Stimulated activated CD8-positive, alpha-beta memory T cell treated with anti-CD3 and anti-CD28 coated beads, Interleukin-4, amount 100 ng/mL, for 48 hours (primary cell): ENCODE results near the gene ELMO1.

Experiments used
- DNase-seq: peaks from one replicate; pipeline ENCODE4 v3.0.0-alpha.2; 2020

Gene ELMO1

DNA sequence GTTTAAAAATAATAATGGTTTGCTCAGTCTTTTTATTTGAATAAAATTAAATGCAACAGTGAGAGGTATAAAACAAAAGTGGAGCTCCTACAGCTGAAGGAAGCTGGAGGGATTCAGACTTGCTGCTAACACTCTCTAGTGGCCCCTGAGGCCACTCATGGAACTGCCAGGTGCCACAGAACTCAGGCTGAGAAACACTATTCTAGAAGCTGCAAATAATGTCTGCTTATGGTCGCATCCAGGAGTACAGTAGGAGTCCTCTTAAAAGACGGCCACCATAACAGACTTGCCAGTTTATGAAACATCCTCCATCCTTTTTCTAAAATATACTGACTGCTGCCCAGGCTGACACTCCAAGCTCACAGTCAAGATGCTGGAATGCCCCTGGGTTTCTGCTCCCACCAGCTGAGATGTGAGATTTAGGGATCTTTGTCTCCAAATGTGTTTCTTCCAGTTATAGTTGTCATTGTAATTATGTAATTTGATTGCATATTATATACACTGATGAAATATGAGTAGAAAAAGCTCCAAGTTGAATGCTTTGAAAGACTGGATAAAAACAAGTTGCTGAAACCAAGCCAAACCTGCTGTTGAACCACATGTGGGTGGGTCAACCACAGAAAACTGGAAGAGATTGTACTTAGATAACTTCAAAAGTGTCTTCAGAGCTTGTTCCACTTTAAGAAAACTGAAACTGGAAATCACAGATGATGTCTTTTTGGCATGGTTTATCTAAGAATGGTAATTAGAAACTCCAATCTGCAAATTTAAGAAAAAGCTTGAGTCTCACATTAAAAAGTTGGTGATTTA is 510.7 kb downstream of the ELMO1 start:
- no peak for DNase-seq

DNA sequence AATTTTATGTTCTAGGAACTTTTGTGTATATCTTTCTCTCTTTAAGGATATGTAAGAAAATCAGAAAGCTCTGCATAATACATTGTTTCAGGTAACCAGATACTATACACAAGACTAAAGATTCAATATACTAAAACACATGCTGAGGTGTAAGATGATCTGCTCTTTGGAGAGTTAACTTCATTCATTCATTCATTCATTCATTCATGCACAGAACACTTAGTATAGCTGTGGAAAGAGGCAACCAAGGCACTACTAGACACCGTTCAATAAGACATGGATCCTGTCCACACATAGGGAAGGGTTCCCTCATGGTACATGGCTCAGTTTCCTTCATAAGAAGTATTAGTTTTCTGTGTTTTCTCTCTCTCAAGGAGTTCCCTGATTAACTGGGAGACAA is 516.8 kb downstream of the ELMO1 start:
- DNase-seq: no peak

DNA sequence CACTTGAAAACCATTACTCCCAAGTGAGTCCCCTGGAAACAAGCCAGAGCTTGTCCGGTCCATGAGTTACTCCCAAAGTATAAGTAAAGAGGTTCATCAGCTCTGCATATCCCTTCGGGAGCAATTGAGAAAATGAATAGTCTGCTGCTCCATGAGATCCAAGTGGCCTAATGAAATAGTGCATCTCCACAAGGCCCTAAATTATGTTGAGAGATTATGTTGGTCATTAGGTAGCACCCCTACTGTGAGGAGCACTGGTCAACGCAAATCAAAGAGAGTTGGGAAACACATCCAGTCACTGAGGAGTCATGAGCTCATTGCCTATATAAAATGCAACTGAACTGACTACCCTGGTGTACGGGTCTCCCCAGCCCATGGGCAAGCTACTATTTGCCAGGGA is 518.9 kb downstream of the ELMO1 start:
- DNase-seq: no peak

DNA sequence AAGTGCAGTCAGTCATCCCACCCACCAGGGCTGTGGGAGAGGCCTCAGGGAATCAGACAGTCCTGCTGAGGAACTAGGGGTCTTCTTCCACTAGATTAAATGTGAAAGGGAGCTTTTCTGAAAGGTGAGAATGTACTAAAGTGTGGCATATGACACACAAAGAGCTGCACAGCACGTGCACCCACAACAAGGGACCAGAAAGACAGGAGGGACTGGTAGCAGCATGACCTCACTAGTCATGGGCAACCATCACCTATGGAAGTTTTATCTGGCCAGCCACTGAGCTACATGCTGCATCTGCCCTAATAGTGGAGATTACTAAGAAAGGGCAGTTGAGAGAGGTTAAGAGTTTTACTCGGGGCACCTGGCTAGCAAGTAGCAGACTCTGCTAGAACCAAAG is 519.9 kb downstream of the ELMO1 start:
- DNase-seq: no peak

DNA sequence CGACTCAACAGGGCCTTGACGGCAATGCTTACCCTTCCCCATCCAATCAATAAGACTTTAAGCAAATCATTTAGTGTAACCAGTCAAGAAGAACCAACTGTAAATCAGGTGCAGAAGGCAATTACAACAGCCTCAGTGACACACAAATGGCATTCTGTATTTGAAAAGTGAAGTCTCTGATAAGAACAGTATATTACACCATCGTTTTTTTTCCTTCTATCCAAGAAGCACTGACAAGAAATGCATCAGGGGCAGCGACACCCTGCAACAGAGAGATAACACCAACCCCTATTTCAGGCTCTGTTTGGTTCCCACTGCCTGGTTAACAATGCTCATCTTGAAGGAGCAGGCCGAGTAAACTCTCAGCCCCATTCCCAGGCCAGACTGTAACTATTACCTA is 520.4 kb downstream of the ELMO1 start:
- DNase-seq: no peak

DNA sequence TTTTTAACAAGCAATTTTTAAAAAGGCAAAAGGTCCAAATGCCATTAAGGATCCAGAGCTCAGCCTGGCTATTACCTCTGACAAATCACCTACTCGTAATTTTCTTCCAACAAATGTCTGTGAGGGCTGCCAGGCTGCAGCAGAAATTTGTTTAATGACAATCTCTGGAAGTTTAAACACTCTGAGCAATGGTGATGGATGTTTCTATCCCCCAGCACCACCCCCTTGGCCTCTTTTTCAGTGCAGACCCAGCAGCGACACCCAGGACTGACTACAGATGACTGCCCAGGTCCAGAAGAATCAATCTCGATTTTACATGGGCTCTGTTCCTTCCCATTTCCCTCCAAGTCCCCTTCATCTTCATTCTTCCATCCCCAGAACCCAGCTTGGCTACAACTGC is 523.0 kb downstream of the ELMO1 start:
- no peak for DNase-seq

DNA sequence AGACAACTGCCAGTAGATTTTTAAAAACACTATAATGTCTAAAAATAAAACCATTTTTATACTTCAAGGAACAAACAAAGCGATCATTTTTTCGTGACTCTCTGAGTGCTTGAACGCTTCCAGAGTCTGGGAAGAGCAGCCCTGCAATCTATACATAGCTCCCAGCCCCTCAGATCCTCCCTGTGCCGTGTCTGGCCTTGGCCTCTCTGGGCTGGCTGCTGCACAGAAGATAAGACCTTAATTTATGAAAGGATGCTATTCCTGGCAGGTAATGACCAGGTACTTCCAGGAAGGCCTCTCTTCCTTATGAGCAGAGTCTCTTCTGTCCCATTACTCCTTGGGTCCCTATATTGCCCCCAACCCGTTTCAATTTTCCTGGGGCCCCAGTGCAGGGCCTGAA is 523.5 kb downstream of the ELMO1 start:
- no peak for DNase-seq

DNA sequence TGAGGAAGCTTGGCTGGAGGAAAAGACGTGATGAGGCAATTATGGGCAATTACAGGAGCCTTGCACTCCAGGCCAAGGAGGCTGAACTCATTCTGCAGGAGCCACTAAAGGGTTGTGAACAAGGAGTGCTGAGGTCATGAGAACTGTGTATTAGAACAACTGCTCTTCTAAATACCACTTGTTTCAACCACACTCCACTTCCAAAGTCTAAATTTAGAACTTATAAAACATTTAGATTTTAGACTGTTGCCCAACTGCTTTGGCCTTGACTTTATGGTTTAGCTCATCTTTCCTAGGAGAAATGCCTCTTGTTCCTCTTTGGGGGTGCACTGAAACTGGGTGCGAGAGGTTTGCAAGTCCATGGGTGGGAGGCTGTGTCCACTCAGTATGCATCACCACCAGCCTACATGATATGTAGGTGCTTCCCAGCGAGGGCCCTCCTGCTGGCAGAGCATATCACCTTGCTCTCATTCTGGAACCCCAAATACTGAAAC is 524.7 kb downstream of the ELMO1 start:
- DNase-seq: no peak

DNA sequence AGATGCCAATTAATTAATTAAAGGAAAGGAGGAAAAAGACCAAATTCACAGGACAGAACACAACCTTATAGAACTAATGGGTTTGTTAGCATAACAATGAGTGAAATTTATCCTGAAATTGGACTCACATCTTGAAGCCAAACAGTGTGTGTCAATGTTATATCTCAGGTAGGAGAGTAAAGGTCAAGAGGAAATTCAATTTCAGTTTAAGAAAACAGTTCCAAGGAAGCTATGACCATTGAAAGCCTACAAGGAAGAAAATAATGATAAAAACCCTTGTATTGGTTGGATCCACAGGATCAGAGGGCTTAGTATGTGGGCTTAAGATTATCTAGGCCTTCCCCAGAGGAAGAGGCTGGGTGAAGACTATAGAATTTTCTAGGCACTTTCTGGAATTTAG is 525.5 kb downstream of the ELMO1 start:
- DNase-seq: no peak

DNA sequence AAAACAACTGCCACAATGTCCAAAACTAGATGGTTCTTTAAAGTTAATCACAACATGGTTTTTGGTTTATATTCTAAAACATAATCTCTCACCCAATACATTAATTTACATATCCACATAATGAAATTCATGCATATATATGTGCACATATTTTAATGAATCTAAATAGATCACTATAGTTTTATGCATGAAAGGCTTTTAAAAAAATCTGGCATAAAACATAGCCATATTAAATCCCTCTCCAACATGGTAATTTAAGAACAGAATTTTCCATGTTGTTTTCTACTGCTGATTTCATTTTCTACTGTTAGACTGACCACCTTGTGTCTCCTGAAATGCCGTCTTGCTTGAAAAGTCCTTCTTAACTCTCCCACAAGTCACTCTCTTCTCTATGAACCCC is 528.2 kb downstream of the ELMO1 start:
- no peak for DNase-seq

DNA sequence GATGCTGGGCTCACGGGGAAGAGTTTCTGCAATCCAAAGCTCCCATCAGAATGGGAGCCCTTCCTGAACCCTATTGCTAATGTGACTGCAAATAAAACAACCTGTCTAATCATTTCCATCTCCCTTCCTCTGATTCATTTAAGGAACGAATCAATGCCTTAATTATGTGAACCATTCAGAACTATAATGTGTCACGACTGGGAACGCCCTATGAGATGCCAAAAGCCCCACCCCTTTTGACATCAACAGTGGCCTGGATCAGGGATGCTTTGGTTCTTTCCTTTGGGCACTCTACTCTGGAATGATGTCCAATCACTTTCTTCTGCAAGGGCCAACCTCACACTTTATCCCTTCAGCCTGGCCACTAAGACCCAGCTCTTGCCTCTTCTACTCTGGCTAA is 528.9 kb downstream of the ELMO1 start:
- no peak for DNase-seq

DNA sequence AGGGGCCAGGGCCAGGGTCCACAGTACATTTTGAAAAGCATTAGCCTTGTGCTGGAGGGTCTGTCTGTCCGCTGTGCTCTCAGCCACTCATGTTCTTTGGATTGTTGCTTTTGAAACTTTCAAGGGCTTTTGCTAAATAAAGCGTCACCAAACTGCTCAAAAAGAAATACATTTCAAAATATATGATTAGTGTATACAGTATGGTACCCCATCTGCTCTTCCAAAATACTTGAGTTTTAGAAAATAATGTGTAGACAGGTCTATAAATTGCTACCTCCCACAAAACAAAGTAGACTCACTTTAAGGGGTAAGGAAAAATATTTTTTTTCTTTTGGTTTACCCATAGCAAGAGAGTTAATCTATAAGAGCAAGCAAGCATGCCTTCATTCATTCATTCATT is 530.1 kb downstream of the ELMO1 start:
- DNase-seq: no peak

DNA sequence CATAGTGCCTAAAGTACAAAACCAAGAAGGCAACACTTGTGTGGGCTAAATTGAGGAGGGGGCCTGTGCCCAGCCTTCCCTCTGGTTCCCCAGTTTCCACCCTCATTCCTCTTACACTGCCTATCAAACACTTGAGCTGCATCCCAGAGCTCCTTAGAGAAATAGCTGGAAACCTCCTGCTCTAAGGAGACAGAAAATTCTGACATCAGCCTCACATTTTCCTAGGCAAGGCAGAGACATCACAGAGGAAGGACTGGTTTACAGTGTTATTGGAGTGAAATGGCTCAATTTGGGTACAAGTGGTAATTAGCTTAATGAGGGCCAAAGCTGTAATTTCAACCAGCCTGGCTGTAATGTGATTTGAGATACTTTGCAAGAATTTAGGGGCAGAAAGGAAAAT is 532.0 kb downstream of the ELMO1 start:
- DNase-seq: no peak

DNA sequence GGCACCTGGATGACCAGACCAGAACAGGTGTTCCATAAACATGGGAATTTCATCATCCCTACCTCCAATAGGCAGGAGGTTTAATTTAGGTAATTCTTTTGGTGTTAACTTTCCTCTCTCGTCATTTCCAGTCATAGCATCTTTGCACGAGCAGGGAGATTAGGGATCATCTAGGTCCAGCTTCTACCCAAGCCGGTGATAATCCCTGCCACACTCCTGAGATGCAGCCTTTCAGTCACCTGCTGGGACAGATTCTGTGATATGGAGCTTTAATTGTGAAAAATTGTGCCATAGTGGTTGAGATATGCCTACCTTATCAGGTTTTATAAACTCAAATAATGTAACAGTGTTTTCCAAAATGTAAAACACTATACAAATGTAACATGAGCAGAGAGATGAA is 532.5 kb downstream of the ELMO1 start:
- DNase-seq: no peak

DNA sequence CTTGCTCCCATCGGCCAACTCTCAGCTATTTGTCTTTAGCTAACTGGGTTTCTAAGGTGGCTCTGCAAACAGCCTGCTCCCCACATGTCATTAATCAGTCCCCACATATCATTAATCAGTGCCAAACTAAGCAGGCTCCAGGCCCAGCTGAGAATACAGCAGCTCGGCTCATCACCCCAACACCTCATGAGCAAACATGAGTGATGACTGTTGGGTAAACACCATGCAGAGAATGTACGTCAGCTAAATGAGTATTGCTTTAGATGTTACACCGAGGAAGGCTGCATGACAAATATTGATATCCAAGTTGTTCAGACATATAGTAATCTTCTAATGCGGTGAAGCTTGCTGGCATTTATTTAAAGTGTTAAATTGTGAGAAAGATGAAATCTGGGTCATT is 536.9 kb downstream of the ELMO1 start:
- no peak for DNase-seq

DNA sequence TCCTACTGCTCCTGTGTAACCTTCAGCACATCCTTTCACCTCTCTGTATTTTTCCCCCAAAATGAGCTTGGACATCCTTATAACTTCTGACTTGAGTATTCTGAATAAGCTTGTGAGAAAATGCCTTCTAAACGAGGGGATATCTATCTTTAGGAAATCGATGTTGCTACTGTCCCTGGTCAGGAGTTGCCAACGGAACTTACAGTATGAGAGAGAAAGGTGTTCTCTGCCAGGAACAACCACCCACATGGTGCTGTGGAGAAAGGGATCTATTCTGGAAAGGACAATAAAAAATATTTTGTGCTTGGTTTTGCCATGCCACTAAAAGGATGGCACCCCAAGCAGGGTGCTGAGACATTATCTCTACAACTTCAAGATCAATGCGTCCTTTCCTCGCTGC is 537.8 kb downstream of the ELMO1 start:
- DNase-seq: no peak

DNA sequence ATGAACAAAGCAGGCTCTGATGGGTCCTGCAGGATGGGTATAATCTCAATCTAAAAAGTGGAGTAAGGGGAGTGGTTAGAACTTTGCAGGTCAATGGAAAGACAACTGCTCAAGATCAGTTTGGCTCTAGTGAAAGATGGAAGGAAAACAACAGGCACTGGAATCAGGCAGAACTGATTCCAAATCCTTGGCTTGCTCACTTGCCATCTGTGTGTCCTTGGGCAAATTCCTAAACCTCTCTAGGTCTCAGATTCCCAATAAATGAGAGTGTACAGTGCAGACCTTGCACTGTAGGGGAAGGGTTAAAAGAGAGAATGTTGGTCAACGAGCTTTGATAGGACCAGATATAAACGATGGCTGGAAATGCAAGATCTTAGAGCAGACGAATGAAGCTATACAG is 538.3 kb downstream of the ELMO1 start:
- no peak for DNase-seq

DNA sequence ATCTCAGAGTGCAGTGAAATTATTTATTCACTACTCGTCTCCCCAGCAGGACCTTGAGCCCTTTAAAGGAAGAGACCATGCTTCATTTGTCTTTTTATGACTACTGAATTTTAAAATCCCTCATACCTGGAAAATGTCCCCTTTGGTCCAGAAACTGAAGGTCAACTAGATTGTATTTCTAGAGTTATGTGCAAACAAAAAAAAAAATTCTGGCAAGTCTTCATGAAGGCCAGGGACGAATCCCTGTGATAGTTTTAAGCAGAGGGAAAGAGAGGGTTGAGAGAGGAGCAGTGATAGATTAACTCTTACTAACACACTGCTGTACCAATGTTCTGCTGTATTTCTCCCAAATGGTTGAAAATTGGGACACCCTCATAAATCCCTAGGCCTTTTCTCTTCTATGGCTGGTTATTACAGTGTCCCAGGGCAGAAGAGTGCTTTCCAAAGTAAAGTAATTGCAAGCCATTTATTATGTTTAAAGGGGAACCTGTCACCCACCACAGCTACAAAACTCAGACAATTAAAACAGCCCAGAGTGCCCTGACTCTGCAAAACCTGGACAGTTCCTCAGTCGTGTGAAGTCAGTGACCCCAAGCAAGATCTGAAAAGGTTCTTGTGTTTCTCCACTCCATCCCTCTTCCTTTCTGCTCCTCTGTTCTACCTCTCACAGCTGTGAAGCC is 541.6 kb downstream of the ELMO1 start:
- DNase-seq: no peak

DNA sequence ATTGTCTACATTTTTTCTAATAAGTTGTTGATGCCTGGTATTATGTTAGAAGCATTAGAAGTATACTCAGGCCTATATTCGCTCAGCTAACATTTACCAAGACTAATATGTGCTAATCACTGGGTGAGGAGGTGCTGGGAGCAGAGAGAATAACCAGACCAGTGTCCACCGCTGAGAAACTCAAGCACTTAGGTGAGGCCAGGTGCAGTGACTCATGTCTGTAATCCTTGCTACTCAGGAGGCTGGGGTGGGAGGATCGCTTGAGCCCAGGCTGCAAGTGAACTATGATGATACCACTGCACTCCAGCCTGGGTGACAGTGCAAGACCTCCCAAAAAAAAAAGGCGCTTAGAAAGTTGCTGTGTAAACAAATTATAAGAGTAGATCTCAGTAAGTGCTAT is 542.2 kb downstream of the ELMO1 start:
- no peak for DNase-seq

DNA sequence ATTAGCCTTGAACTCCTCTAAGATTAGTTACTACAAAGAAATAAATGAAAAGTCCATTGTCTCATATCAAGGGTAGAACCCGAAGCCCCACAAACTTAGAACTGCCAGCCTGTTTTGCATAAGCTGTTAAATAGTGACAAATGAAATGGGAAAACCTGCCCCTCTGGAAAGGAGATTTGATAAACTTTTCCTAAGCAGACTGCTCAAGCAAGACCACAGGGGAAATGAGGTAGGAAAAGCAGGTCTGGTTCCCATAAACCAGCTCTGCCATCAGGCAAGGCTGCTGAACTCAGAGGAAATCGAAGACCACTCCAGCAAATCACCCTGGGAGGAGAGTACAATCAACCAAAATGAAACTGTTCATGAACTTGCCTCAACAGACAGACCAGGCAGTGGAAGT is 542.8 kb downstream of the ELMO1 start:
- no peak for DNase-seq

DNA sequence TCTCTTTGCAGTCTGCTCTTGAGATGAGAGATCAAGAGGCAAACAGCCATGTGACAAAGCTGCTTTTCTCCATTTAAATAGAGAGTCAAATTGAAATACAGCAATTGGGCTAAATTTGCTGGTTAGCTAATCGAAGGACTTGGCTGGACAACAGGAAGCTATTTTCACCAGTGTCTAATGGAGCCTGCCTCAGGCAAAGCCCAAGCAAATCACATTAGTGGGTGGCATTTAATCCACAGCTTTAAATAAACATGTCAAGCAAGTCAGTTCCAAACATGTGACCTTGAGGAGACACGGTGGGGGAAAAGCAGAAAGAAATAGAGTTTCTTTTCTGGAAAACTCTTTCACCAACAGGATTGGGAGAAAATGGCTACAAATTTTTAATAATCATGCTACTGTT is 543.9 kb downstream of the ELMO1 start:
- no peak for DNase-seq

DNA sequence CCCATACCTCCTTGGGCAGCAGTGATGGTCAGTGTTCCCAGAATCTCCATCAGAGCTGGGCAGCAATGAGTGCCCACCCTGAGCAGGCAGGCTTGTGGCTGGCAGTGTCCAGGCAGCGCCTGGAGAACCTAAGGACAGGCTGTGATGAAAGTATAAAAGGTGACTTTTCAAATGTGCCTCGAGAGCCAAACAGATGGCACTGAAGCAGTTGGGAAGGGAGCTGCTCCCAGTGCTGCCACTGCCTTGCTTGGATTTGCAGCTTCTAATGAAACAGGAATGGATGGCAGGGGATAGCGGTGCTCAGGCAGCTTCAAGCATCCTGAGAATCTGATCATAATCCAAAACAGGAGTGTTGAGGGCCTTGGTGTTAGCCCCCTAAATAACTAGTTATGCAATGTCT is 544.6 kb downstream of the ELMO1 start:
- no peak for DNase-seq

DNA sequence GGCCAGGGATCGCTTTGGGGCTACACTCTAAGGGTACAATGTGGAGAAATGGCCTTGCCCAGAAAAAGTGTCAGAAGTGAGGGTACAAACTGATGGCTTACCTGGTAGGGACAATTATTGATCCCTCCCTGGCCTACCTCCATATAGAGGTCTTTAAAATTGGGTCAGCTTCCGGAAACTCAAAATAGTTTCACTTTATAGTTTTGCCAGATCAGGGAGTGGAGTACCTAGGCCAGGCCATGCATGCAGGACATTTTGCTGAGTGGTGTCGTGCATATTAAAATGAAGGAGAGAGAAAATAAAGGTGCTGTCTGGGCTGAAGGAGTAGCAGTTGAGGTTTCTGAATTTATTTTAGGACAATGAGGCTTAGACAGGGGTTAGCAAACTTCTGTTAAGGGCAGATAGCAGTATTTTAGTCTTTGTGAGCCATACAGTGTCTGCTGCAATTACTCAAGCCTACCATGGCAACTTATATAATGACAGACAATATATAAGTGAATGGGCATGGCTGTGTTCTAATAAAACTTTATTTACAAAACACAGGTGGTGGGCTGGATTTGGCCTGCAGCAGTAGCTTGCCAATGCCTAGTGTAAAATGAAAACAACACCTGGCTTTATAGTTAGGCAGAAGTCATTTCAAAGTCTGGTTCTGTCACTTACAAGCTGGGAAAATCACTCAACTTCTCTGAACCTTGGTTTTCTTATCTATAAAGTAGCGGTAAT is 547.5 kb downstream of the ELMO1 start:
- DNase-seq: no peak

DNA sequence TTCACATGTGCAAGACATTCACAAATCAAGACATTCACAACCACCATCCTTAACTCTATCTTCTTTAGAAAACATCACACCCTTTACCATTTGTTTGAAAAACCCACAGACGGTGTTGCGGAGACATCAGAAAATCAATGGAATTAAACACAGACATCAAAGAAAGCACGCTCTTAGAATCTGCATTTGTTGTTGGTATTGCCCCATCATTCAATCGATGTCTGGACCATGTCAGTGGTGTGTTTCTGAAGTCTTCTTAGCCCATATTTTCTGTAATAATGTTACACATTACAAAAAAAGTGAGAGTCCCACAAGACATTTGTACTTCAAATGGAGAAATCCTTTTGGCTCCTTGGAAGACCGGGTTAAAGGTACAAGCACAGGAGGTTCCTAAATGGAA is 550.5 kb downstream of the ELMO1 start:
- no peak for DNase-seq
